H9 (cell line): ENCODE measurements around the gene ATP1A2. TPM values are rescaled to one million over a fixed set of nuclear protein-coding genes. Genes with fewer than 3 reads are reported as not detected.
A peak's percentile ranks its signal among the peaks of the same experiment; 100 is the strongest.

ENCODE experiments used
- DNase-seq: peaks from one replicate; pipeline ENCODE4 v3.0.0-alpha.2; 2017
- H2AFZ ChIP-seq: one replicate; pipeline ENCODE4 v1.6.1; 2013; ENCODE audit warnings: mild to moderate bottlenecking, low read length, control low read depth, moderate library complexity
- H2AK5ac ChIP-seq: 2 replicates; pipeline ENCODE4 v1.6.1; 2013; ENCODE audit warnings: low read length, control low read depth, mixed read lengths; ENCODE audit not compliant: insufficient read length
- H2BK120ac ChIP-seq: one replicate; pipeline ENCODE4 v1.6.1; 2013; ENCODE audit warnings: low read depth, mild to moderate bottlenecking, low read length, control low read depth, inconsistent platforms; ENCODE audit not compliant: poor library complexity, severe bottlenecking
- H2BK12ac ChIP-seq: 2 replicates; pipeline ENCODE4 v1.6.1; 2013; ENCODE audit warnings: low read length, control low read depth, mixed read lengths, low read depth; ENCODE audit not compliant: insufficient read length
- H2BK15ac ChIP-seq: 2 replicates; pipeline ENCODE4 v1.6.1; 2013; ENCODE audit warnings: low read depth, low read length, control low read depth
- H2BK20ac ChIP-seq: one replicate; pipeline ENCODE4 v1.6.1; 2013; ENCODE audit warnings: low read depth, mild to moderate bottlenecking, low read length, control low read depth, inconsistent platforms; ENCODE audit not compliant: poor library complexity, severe bottlenecking
- H2BK5ac ChIP-seq: 2 replicates; pipeline ENCODE4 v1.6.1; 2013; ENCODE audit warnings: low read length, control low read depth, mixed read lengths; ENCODE audit not compliant: insufficient read length
- H3K14ac ChIP-seq: 2 replicates; pipeline ENCODE4 v1.6.1; 2013; ENCODE audit warnings: low read length, control low read depth; ENCODE audit not compliant: insufficient read depth
- H3K18ac ChIP-seq: 2 replicates; pipeline ENCODE4 v1.6.1; 2013; ENCODE audit warnings: low read depth, mild to moderate bottlenecking, mixed read lengths, low read length, control low read depth; ENCODE audit not compliant: insufficient read length
- H3K23ac ChIP-seq: 2 replicates; pipeline ENCODE4 v1.6.1; 2013; ENCODE audit warnings: low read length, control low read depth, mixed read lengths, low read depth; ENCODE audit not compliant: insufficient read length
- H3K23me2 ChIP-seq: 2 replicates; pipeline ENCODE4 v1.6.1; 2013; ENCODE audit warnings: low read depth, mild to moderate bottlenecking, mixed read lengths, low read length, control low read depth; ENCODE audit not compliant: insufficient read length, poor library complexity, severe bottlenecking
- H3K27ac ChIP-seq: 2 replicates; pipeline ENCODE4 v1.5.1; 2013; ENCODE audit warnings: low read length, control low read depth, mixed read lengths, low read depth; ENCODE audit not compliant: insufficient read length
- H3K27me3 ChIP-seq: 2 replicates; pipeline ENCODE4 v1.6.1; 2013; ENCODE audit warnings: low read length, control low read depth, inconsistent platforms; ENCODE audit not compliant: insufficient read depth
- H3K4ac ChIP-seq: 2 replicates; pipeline ENCODE4 v1.6.1; 2013; ENCODE audit warnings: low read depth, mild to moderate bottlenecking, control low read depth, inconsistent platforms, low read length, moderate library complexity
- H3K4me1 ChIP-seq: 2 replicates; pipeline ENCODE4 v1.6.1; 2013; ENCODE audit warnings: low read length, control low read depth, inconsistent platforms; ENCODE audit not compliant: insufficient read depth
- H3K4me2 ChIP-seq: 2 replicates; pipeline ENCODE4 v1.6.1; 2013; ENCODE audit warnings: low read length, control low read depth, mixed read lengths; ENCODE audit not compliant: insufficient read length, insufficient read depth
- H3K56ac ChIP-seq: 2 replicates; pipeline ENCODE4 v1.6.1; 2013; ENCODE audit warnings: low read depth, mild to moderate bottlenecking, mixed read lengths, low read length, control low read depth; ENCODE audit not compliant: insufficient read length
- H3K79me1 ChIP-seq: 2 replicates; pipeline ENCODE4 v1.6.1; 2013; ENCODE audit warnings: low read depth, mild to moderate bottlenecking, moderate library complexity, low read length, control low read depth, inconsistent platforms; ENCODE audit not compliant: insufficient read depth, poor library complexity, severe bottlenecking
- H3K79me2 ChIP-seq: 2 replicates; pipeline ENCODE4 v1.6.1; 2013; ENCODE audit warnings: low read length, control low read depth, inconsistent platforms; ENCODE audit not compliant: insufficient read depth
- H3K9ac ChIP-seq: 2 replicates; pipeline ENCODE4 v1.6.1; 2013; ENCODE audit warnings: low read length, control low read depth, mixed read lengths; ENCODE audit not compliant: insufficient read length; ENCODE audit errors: extremely low read depth
- H3K9me3 ChIP-seq: one replicate; pipeline ENCODE4 v1.6.1; 2013; ENCODE audit warnings: low read depth, low read length, inconsistent platforms; ENCODE audit not compliant: control insufficient read depth
- H3T11ph ChIP-seq: one replicate; pipeline ENCODE4 v1.6.1; 2013; ENCODE audit warnings: mild to moderate bottlenecking, low read length, control low read depth, inconsistent platforms
- H4K20me1 ChIP-seq: one replicate; pipeline ENCODE4 v1.6.1; 2013; ENCODE audit not compliant: control insufficient read depth, insufficient read length, insufficient read depth
- H4K5ac ChIP-seq: 2 replicates; pipeline ENCODE4 v1.6.1; 2013; ENCODE audit warnings: low read depth, mild to moderate bottlenecking, mixed read lengths, low read length, control low read depth; ENCODE audit not compliant: insufficient read length
- H4K8ac ChIP-seq: replicated peaks from 2 replicates; pipeline ENCODE4 v1.6.1; 2013; ENCODE audit warnings: low read length, control low read depth, mixed read lengths, low read depth; ENCODE audit not compliant: insufficient read length
- H4K91ac ChIP-seq: 2 replicates; pipeline ENCODE4 v1.6.1; 2013; ENCODE audit warnings: low read depth, mild to moderate bottlenecking, moderate library complexity, mixed read lengths, low read length, control low read depth; ENCODE audit not compliant: insufficient read length
- H3K27ac Mint-ChIP-seq, 3 experiments: 2 replicates in 2 of 3; 3 replicates in 1 of 3; pipeline ENCODE4 v1.8.0; 2020 to 2021; ENCODE audit warnings: mixed read lengths in 3 of 3, mild to moderate bottlenecking in 1 of 3, moderate library complexity in 1 of 3
- H3K27me3 Mint-ChIP-seq: 2 replicates; pipeline ENCODE4 v1.8.0; 2021; ENCODE audit warnings: low read depth, mild to moderate bottlenecking, moderate library complexity, mixed read lengths
- H3K36me3 Mint-ChIP-seq, 3 experiments: 2 replicates in 2 of 3; 3 replicates in 1 of 3; pipeline ENCODE4 v1.8.0; 2020 to 2021; ENCODE audit warnings: low read depth in 3 of 3, mixed read lengths in 3 of 3; ENCODE audit not compliant: insufficient read depth in 1 of 3
- H3K4me1 Mint-ChIP-seq, 2 experiments: 2 replicates each; pipeline ENCODE4 v1.8.0; 2020; ENCODE audit warnings: mixed read lengths in 2 of 2
- H3K4me3 Mint-ChIP-seq, 2 experiments: 2 replicates in 1 of 2; 3 replicates in 1 of 2; pipeline ENCODE4 v1.8.0; 2020 to 2021; ENCODE audit warnings: mild to moderate bottlenecking in 2 of 2, mixed read lengths in 2 of 2, moderate library complexity in 1 of 2
- H3K9me3 Mint-ChIP-seq, 2 experiments: 2 replicates in 1 of 2; 3 replicates in 1 of 2; pipeline ENCODE4 v1.8.0; 2020; ENCODE audit warnings: mild to moderate bottlenecking in 2 of 2, mixed read lengths in 2 of 2, moderate library complexity in 1 of 2
- WGBS: extraction: QIAGEN DNeasy Blood & Tissue Kit; methylation state at CpG from one replicate; pipeline ENCODE4 v1.1.7; 2013; ENCODE audit warnings: missing lambda C conversion rate, low lambda C conversion rate, mixed read lengths; ENCODE audit not compliant: insufficient read length; ENCODE audit errors: extremely low coverage; 5-methylcytosine and 5-hydroxymethylcytosine counted together
- total RNA-seq: library from RNA; stranded (reverse); gene quantifications from 2 replicates; pipeline ENCODE4 v1.2.1, GENCODE V29; 2021
- TF ChIP-seq, protein P1 (sequence below): fragments of 200-600 bp; sonication (generic); conservative IDR thresholded peaks from 3 replicates; pipeline ENCODE4 v1.8.0; 2021; ENCODE audit warnings: antibody characterized with exemption, mild to moderate bottlenecking

ATP1A2 gene
- total RNA-seq, 1 experiment from 2014 or later: 3.0 TPM

GRCh38 chr1:160118928-160119327, 3.4 kb downstream of the ATP1A2 start:
- Histone ChIP-seq H3K4ac (no peak overlapping the region), H3K23ac (no peak overlapping the region), H3K23me2 (no peaks in the 10 kb centered on the region), H2AK5ac (no peak overlapping the region), H4K91ac (no peak overlapping the region), H4K20me1 (no peaks in the 10 kb centered on the region), H3K9me3 (no peaks in the 10 kb centered on the region), H4K8ac (no peak overlapping the region), H2BK120ac (no peak overlapping the region), H3K14ac (no peak overlapping the region), H3K56ac (no peak overlapping the region), H3K79me1 (no peaks in the 10 kb centered on the region), H2BK20ac (no peak overlapping the region), H3K9ac (no peak overlapping the region), H2BK5ac (no peak overlapping the region), H2AFZ (no peak overlapping the region), H3T11ph (no peak overlapping the region), H4K5ac (no peak overlapping the region), H2BK12ac (no peak overlapping the region), H2BK15ac (no peak overlapping the region), H3K4me1 (peaks cover 12% of the 10 kb centered on the region; the same call in 1 of the 2 replicates), H3K4me2 (no peak overlapping the region), H3K27ac (no peak overlapping the region), H3K18ac (no peak overlapping the region), H3K79me2 (no peaks in the 10 kb centered on the region), H3K27me3 (no peaks in the 10 kb centered on the region)
- WGBS: no CpG with 5 or more reads among the region's 3 CpGs
- TF ChIP-seq, protein P1, sequence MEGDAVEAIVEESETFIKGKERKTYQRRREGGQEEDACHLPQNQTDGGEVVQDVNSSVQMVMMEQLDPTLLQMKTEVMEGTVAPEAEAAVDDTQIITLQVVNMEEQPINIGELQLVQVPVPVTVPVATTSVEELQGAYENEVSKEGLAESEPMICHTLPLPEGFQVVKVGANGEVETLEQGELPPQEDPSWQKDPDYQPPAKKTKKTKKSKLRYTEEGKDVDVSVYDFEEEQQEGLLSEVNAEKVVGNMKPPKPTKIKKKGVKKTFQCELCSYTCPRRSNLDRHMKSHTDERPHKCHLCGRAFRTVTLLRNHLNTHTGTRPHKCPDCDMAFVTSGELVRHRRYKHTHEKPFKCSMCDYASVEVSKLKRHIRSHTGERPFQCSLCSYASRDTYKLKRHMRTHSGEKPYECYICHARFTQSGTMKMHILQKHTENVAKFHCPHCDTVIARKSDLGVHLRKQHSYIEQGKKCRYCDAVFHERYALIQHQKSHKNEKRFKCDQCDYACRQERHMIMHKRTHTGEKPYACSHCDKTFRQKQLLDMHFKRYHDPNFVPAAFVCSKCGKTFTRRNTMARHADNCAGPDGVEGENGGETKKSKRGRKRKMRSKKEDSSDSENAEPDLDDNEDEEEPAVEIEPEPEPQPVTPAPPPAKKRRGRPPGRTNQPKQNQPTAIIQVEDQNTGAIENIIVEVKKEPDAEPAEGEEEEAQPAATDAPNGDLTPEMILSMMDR: no peak
- H3K27me3 Mint-ChIP-seq: no peaks in the 10 kb centered on the region; the same call in none of the 2 replicates
- H3K9me3 Mint-ChIP-seq: no peaks in the 10 kb centered on the region
- H3K4me3 Mint-ChIP-seq: peak overlapping the region in 1 of 2 experiments; percentile 34; a peak in 1 of 5 replicates
- no peak for DNase-seq
- H3K36me3 Mint-ChIP-seq: peaks cover 0 to 40% (median 16%) of the 10 kb centered on the region in 3 experiments; a peak in 5 of 7 replicates
- peaks cover 46 to 52% of the 10 kb centered on the region in 2 experiments for H3K4me1 Mint-ChIP-seq
- H3K27ac Mint-ChIP-seq: no peak overlapping the region
